Keratinocyte (primary cell): ENCODE data around the gene CNN3. TPM values are rescaled to one million over a fixed set of nuclear protein-coding genes. Genes with fewer than 3 reads are reported as not detected.

Experiments
- DNase-seq: peaks from one replicate; pipeline ENCODE4 v3.0.0-alpha.2; 2011; ENCODE audit warnings: low read depth, missing footprints, low spot score
- FAIRE-seq: peaks from 2 replicates; lab custom pipeline; 2011; peaks lifted over from hg19 to GRCh38; lab: Jason Lieb, UNC
- H2AFZ ChIP-seq: 2 replicates; pipeline ENCODE4 v1.6.0; 2012; ENCODE audit warnings: low read length, control low read depth, inconsistent platforms; ENCODE audit not compliant: control insufficient read depth
- H3K27ac ChIP-seq: 2 replicates; pipeline ENCODE4 v1.5.1; 2011; ENCODE audit warnings: low read length; ENCODE audit not compliant: control insufficient read depth, insufficient read depth
- H3K27me3 ChIP-seq: 3 replicates; pipeline ENCODE4 v1.6.0; 2011; ENCODE audit warnings: low read length; ENCODE audit not compliant: control insufficient read depth, insufficient read depth; ENCODE audit errors: extremely low read depth
- H3K36me3 ChIP-seq, 2 experiments: 2 replicates in 1 of 2; 3 replicates in 1 of 2; pipeline ENCODE4 v1.5.1; 2011; ENCODE audit warnings: low read length in 2 of 2, mild to moderate bottlenecking in 1 of 2; ENCODE audit not compliant: control insufficient read depth in 2 of 2, insufficient read depth in 2 of 2; ENCODE audit errors: extremely low read depth in 1 of 2
- H3K4me1 ChIP-seq: 3 replicates; pipeline ENCODE4 v1.5.1; 2011; ENCODE audit warnings: low read length; ENCODE audit not compliant: control insufficient read depth, insufficient read depth; ENCODE audit errors: extremely low read depth
- H3K4me2 ChIP-seq: 3 replicates; pipeline ENCODE4 v1.6.0; 2011; ENCODE audit warnings: low read depth, low read length; ENCODE audit not compliant: control insufficient read depth, insufficient read depth; ENCODE audit errors: extremely low read depth
- H3K4me3 ChIP-seq, 3 experiments: fragments of 200-600 bp in 1 of 3; sonication (generic) in 1 of 3; 2 replicates in 2 of 3; 3 replicates in 1 of 3; pipeline ENCODE4 v1.5.1; 2011 to 2016; ENCODE audit warnings: low read length in 3 of 3, mild to moderate bottlenecking in 3 of 3, control low read depth in 2 of 3, inconsistent platforms in 1 of 3, low read depth in 1 of 3, mixed read lengths in 1 of 3, mixed run types in 1 of 3, moderate library complexity in 1 of 3; ENCODE audit not compliant: control insufficient read depth in 2 of 3, insufficient read depth in 2 of 3; ENCODE audit errors: extremely low read depth in 1 of 3
- H3K79me2 ChIP-seq: 2 replicates; pipeline ENCODE4 v1.6.0; 2012; ENCODE audit warnings: low read length; ENCODE audit not compliant: control insufficient read depth, insufficient read depth
- H3K9ac ChIP-seq: 3 replicates; pipeline ENCODE4 v1.6.0; 2011; ENCODE audit warnings: low read length; ENCODE audit not compliant: control insufficient read depth, insufficient read depth; ENCODE audit errors: extremely low read depth
- H3K9me1 ChIP-seq: 3 replicates; pipeline ENCODE4 v1.6.0; 2011; ENCODE audit warnings: low read length; ENCODE audit not compliant: control insufficient read depth, insufficient read depth; ENCODE audit errors: extremely low read depth
- H3K9me3 ChIP-seq: 2 replicates; pipeline ENCODE4 v1.5.1; 2012; ENCODE audit warnings: low read depth, low read length; ENCODE audit not compliant: control insufficient read depth
- H4K20me1 ChIP-seq: 3 replicates; pipeline ENCODE4 v1.6.0; 2011; ENCODE audit warnings: low read length; ENCODE audit not compliant: control insufficient read depth, insufficient read depth; ENCODE audit errors: extremely low read depth
- EZH2 ChIP-seq: IDR thresholded peaks from one replicate; pipeline ENCODE4 v1.6.1; 2012; ENCODE audit warnings: inconsistent platforms, mild to moderate bottlenecking, low read length, moderate library complexity
- dilution Hi-C: fragments of 300-500 bp; cut with MboI; formaldehyde crosslinking; loops from one replicate; pipeline ENCODE4 v1.7.0; 2020; ENCODE audit warnings: low sequenced_read_pairs; ENCODE audit not compliant: extremely low pct_ligation_motif_present
- polyA plus RNA-seq, 5 experiments: library from polyadenylated mRNA; depleted of rRNA in 3 of 5; stranded (reverse) in 3 of 5; stranded (forward) in 1 of 5; unstranded in 1 of 5; fragments of >200 nt; gene quantifications; 1 replicate in 1 of 5; 2 replicates in 3 of 5; 3 replicates in 1 of 5; pipeline versions ENCODE4 v1.2.1 to v1.2.3, GENCODE V29; 2011 to 2012; ENCODE audit warnings: missing spikeins in 2 of 5, low read depth in 1 of 5, low replicate concordance in 1 of 5
- TF ChIP-seq, protein P1 (sequence below), 3 experiments: IDR thresholded peaks in 1 of 3; conservative IDR thresholded peaks in 1 of 3; optimal IDR thresholded peaks in 1 of 3; 2 replicates in 2 of 3; 3 replicates in 1 of 3; pipeline versions ENCODE3 to v1.5.1; 2011; ENCODE audit warnings: low read length in 3 of 3, mild to moderate bottlenecking in 3 of 3, moderate library complexity in 2 of 3, control low read depth in 1 of 3, inconsistent platforms in 1 of 3; ENCODE audit not compliant: insufficient read depth in 2 of 3; ENCODE audit errors: extremely low read depth in 1 of 3

CNN3 gene
- polyA plus RNA-seq, 1 donor (not counting 4 experiments of a cell fraction or from before 2014, with no cell fraction given): 119 TPM

DNA sequence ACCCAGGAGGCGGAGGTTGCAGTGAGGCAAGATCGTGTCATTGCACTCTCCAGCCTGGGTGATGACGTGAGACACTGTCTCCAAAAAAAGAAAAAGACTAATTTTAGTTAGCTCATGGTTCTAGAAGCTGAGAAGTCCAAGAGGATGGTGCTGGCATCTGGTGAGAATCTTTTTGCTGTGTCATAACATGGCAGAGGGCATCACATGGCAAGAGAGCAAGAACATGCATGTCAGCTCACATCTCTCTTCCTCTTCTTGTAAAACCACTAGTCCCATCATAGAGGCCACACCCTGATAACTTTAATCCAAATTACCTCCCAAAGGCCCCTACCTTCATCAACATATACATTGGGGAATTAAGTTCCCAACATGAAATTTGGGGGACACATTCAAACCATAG is 13.8 kb upstream of the CNN3 start:
- no peak for DNase-seq
- Histone ChIP-seq H3K79me2 (no peaks in the 10 kb centered on the region), H3K36me3 (no peaks in the 10 kb centered on the region), H3K27me3 (no peaks in the 10 kb centered on the region), H2AFZ (no peak overlapping the region), H4K20me1 (no peaks in the 10 kb centered on the region), H3K9me3 (no peaks in the 10 kb centered on the region), H3K9me1 (no peaks in the 10 kb centered on the region), H3K9ac (no peak overlapping the region), H3K4me1 (peaks cover 18% of the 10 kb centered on the region), H3K4me3 (no peak overlapping the region), H3K27ac (no peak overlapping the region), H3K4me2 (no peak overlapping the region)
- dilution Hi-C loops: no loop called here
- peak; percentile 79 for FAIRE-seq
- TF ChIP-seq, protein P1, sequence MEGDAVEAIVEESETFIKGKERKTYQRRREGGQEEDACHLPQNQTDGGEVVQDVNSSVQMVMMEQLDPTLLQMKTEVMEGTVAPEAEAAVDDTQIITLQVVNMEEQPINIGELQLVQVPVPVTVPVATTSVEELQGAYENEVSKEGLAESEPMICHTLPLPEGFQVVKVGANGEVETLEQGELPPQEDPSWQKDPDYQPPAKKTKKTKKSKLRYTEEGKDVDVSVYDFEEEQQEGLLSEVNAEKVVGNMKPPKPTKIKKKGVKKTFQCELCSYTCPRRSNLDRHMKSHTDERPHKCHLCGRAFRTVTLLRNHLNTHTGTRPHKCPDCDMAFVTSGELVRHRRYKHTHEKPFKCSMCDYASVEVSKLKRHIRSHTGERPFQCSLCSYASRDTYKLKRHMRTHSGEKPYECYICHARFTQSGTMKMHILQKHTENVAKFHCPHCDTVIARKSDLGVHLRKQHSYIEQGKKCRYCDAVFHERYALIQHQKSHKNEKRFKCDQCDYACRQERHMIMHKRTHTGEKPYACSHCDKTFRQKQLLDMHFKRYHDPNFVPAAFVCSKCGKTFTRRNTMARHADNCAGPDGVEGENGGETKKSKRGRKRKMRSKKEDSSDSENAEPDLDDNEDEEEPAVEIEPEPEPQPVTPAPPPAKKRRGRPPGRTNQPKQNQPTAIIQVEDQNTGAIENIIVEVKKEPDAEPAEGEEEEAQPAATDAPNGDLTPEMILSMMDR (optimal IDR thresholded peaks at IDR 0.05 in 1 of 3, IDR thresholded peaks at IDR 0.05 in 1 of 3, conservative IDR thresholded peaks at IDR 0.05 in 1 of 3; ENCODE audit: extremely low read depth in 1 of 3, insufficient read depth in 2 of 3, low read length in 3 of 3): no peak
- TF ChIP-seq EZH2: no peak

GRCh38 chr1:94937820-94938219 is 10.9 kb upstream of the CNN3 start:
- DNase-seq: no peak
- Histone ChIP-seq H3K36me3 (no peaks in the 10 kb centered on the region), H3K27me3 (no peaks in the 10 kb centered on the region), H3K4me3 (no peak overlapping the region), H3K9ac (no peak overlapping the region), H3K9me1 (no peaks in the 10 kb centered on the region), H3K27ac (no peak overlapping the region), H3K4me1 (peaks cover 18% of the 10 kb centered on the region), H3K79me2 (no peaks in the 10 kb centered on the region), H3K9me3 (no peaks in the 10 kb centered on the region), H2AFZ (no peak overlapping the region), H3K4me2 (no peak overlapping the region), H4K20me1 (no peaks in the 10 kb centered on the region)
- FAIRE-seq: no peak
- no peak for TF ChIP-seq EZH2
- TF ChIP-seq, protein P1 (optimal IDR thresholded peaks at IDR 0.05 in 1 of 3, IDR thresholded peaks at IDR 0.05 in 1 of 3, conservative IDR thresholded peaks at IDR 0.05 in 1 of 3; ENCODE audit: extremely low read depth in 1 of 3, insufficient read depth in 2 of 3, low read length in 3 of 3): no peak
- dilution Hi-C loops: no loop called here
